GM12864 (cell line): Measurements from ENCODE around the gene MS4A6E.
"Not testable (repeated sequence)": the region's sequence is repeated elsewhere in the genome, so short reads cannot be mapped to it uniquely, and the experiment has no call there.

Experiments used
- DNase-seq: peaks from one replicate; pipeline ENCODE4 v3.0.0-alpha.2; 2011; ENCODE audit warnings: low read depth
- H3K4me3 ChIP-seq: 2 replicates; pipeline ENCODE4 v1.5.1; 2011; ENCODE audit warnings: mild to moderate bottlenecking, low read depth, low read length, control low read depth
- CTCF ChIP-seq: IDR thresholded peaks from 2 replicates; pipeline ENCODE4 v1.5.1; 2011; ENCODE audit warnings: low read depth, mild to moderate bottlenecking, moderate library complexity, low read length, control low read depth, inconsistent platforms; ENCODE audit errors: missing control alignments

The MS4A6E gene

GRCh38 chr11:60301178-60301577 is 25.9 kb upstream of the MS4A6E start:
- TF ChIP-seq CTCF, result no peak
- no peak overlapping the region for H3K4me3 ChIP-seq
- no peak for DNase-seq

- DNase-seq, H3K4me3 ChIP-seq: not testable (repeated sequence)
These were observed 25.2 kb upstream of the MS4A6E start for GRCh38 chr11:60301884-60302283.

- DNase-seq, result no peak
- no peak overlapping the region for H3K4me3 ChIP-seq
- TF ChIP-seq CTCF, result no peak
These were observed 23.4 kb upstream of the MS4A6E start for GRCh38 chr11:60303661-60304060.

- no peak overlapping the region for H3K4me3 ChIP-seq
- DNase-seq, result no peak
- no peak for TF ChIP-seq CTCF
These were observed 21.0 kb upstream of the MS4A6E start for GRCh38 chr11:60305906-60306619.

GRCh38 chr11:60307507-60308195 is 19.4 kb upstream of the MS4A6E start:
- no peak for TF ChIP-seq CTCF
- DNase-seq, result no peak
- no peak overlapping the region for H3K4me3 ChIP-seq

GRCh38 chr11:60310407-60310998 is 16.6 kb upstream of the MS4A6E start:
- no peak overlapping the region for H3K4me3 ChIP-seq
- TF ChIP-seq CTCF, result no peak
- peak; percentile 36 for DNase-seq

GRCh38 chr11:60314635-60315321 is 12.3 kb upstream of the MS4A6E start:
- H3K4me3 ChIP-seq, result no peak overlapping the region
- TF ChIP-seq CTCF, result no peak
- DNase-seq, result no peak
